Measurements from ENCODE around the gene LAMTOR1. TPM values are rescaled to one million over a fixed set of nuclear protein-coding genes. Genes with fewer than 3 reads are reported as not detected.

LAMTOR1 gene
- total and polyA plus RNA-seq, 10 of the 15 experiments (the other 5 are each of a cell fraction or from before 2014, with no cell fraction given), result 58.8 to 141 (median 110) TPM

DNA sequence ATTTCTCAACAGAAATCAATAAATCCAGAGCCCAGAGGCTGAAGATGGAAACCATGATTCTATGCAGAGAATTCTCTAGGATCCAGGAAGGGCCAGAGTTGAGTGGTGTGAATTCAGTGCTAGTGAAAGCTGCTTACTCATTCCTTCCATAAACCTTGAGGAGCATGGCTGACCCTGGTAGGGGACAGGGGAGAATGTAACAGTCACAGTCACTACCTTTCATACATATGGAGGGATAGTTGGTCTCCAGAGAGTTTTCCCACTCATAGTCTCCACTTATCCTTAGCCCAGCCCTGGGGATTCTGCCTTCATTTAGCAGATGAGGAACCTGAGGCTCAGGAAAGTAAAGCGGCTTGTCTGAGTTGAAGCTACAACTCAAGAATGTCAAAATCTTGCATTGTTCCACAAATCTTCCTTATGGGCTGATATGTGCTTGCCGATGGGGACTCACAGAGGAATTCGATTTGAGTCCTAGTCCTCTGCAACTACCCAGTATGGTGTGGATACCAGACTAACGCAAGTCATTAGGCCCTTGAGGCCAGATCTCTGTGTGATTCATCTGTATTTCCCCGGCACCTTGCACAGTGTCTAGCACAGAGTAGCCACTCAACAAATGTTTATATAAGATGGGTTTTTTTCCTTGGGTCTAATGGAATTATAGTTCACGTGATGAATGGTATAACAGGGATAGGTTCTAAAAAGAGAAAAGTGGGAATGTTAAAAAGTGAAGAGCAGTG is 13.1 kb upstream of the LAMTOR1 start:
- no TSS peak for BruUV-seq (replicated peaks)
- CTCF ChIA-PET, result no interaction called here

More for the DNA sequence above, 13.1 kb upstream of the LAMTOR1 start:
- ATAC-seq (no peak), FAIRE-seq (no peak), DNase-seq (ENCODE audit: low read depth, low spot score) (no peak)
- in situ Hi-C loops (cut with MboI), result no loop called here
- Histone ChIP-seq H4K20me1 (ENCODE audit: control insufficient read depth, insufficient read depth) (no peaks in the 10 kb centered on the region), H3K27me3 (replicated peaks in 1 of 2; ENCODE audit: control insufficient read depth in 2 of 2, insufficient read depth in 2 of 2, low read length in 1 of 2) (no peaks in the 10 kb centered on the region), H3K4me3 (no peak overlapping the region), H3K79me2 (ENCODE audit: control insufficient read depth, insufficient read depth, low read length) (peaks cover 5% of the 10 kb centered on the region), H3K4me1 (ENCODE audit: control insufficient read depth, insufficient read depth, low read length) (peaks cover 7% of the 10 kb centered on the region), H3K4me2 (ENCODE audit: control insufficient read depth, insufficient read depth) (no peak overlapping the region), H2AFZ (ENCODE audit: control insufficient read depth, low read depth, low read length) (no peak overlapping the region), H3K9me3 (replicated peaks; ENCODE audit: control insufficient read depth, insufficient read depth, low read length) (no peaks in the 10 kb centered on the region), H3K27ac (ENCODE audit: control insufficient read depth, insufficient read depth) (no peak overlapping the region), H3K36me3 (ENCODE audit: control insufficient read depth in 2 of 2, insufficient read depth in 2 of 2, low read length in 1 of 2) (no peaks in the 10 kb centered on the region), H3K9ac (ENCODE audit: control insufficient read depth, insufficient read depth, low read length) (no peak overlapping the region)
- SMC1A ChIA-PET (ENCODE audit: uncharacterized antibody, unreplicated experiment), result interaction anchor here (0.7 kb wide), 1 partner anchor 14 kb away, joined by 3 read pairs; no protein-coding TSS in a partner anchor
- POLR2A ChIA-PET, result no interaction called here
- intact Hi-C loops (cut with micrococcal nuclease; ENCODE audit: unreplicated experiment), result no loop called here
- TF ChIP-seq SREBF1 (IDR thresholded peaks at IDR 0.05; ENCODE audit: low read length) (no peak), ZBTB4 (CRISPR knock-in tag; IDR thresholded peaks at IDR 0.05) (no peak), NFYA (IDR thresholded peaks at IDR 0.05; ENCODE audit: borderline replicate concordance, low read depth, low read length) (no peak), GABPA (IDR thresholded peaks at IDR 0.05; ENCODE audit: low read depth) (no peak), ASH2L (IDR thresholded peaks at IDR 0.05; ENCODE audit: borderline replicate concordance, low read depth) (no peak), POLR2AphosphoS2 (IDR thresholded peaks at IDR 0.05; ENCODE audit: low read depth, low read length) (no peak), SMARCA5 (IDR thresholded peaks at IDR 0.05) (no peak), CBX3 (IDR thresholded peaks at IDR 0.05; ENCODE audit: borderline replicate concordance, low read depth) (no peak), CEBPB (IDR thresholded peaks at IDR 0.05; ENCODE audit: borderline replicate concordance in 1 of 2, low read depth in 2 of 2, low read length in 2 of 2) (no peak), HDAC6 (IDR thresholded peaks at IDR 0.05; ENCODE audit: unreplicated experiment) (no peak)
- TF ChIP-seq, protein P1, sequence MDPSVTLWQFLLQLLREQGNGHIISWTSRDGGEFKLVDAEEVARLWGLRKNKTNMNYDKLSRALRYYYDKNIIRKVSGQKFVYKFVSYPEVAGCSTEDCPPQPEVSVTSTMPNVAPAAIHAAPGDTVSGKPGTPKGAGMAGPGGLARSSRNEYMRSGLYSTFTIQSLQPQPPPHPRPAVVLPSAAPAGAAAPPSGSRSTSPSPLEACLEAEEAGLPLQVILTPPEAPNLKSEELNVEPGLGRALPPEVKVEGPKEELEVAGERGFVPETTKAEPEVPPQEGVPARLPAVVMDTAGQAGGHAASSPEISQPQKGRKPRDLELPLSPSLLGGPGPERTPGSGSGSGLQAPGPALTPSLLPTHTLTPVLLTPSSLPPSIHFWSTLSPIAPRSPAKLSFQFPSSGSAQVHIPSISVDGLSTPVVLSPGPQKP (IDR thresholded peaks at IDR 0.05; ENCODE audit: low read depth, low read length), result no peak
- TF ChIP-seq, protein P2, sequence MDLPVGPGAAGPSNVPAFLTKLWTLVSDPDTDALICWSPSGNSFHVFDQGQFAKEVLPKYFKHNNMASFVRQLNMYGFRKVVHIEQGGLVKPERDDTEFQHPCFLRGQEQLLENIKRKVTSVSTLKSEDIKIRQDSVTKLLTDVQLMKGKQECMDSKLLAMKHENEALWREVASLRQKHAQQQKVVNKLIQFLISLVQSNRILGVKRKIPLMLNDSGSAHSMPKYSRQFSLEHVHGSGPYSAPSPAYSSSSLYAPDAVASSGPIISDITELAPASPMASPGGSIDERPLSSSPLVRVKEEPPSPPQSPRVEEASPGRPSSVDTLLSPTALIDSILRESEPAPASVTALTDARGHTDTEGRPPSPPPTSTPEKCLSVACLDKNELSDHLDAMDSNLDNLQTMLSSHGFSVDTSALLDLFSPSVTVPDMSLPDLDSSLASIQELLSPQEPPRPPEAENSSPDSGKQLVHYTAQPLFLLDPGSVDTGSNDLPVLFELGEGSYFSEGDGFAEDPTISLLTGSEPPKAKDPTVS (IDR thresholded peaks at IDR 0.05; ENCODE audit: low read depth, low read length), result no peak
- 76% methylated on average over 6 of the region's 6 CpGs for WGBS (ENCODE audit: insufficient coverage, insufficient replicate concordance, low lambda C conversion rate, missing lambda C conversion rate)
- RAD21 ChIA-PET (ENCODE audit: unreplicated experiment), result no interaction called here
